ENCODE data around the gene LRCOL1. TPM values are rescaled to one million over a fixed set of nuclear protein-coding genes. Genes with fewer than 3 reads are reported as not detected.

LRCOL1 gene
- total RNA-seq, 1 donor, result not detected

GRCh38 chr12:132629330-132629729 is 18.9 kb upstream of the LRCOL1 start:
- no peak for TF ChIP-seq CTCF (IDR thresholded peaks at IDR 0.05; ENCODE audit: insufficient read depth, low read length)
- DNase-seq (ENCODE audit: low read depth), result no peak
- no peak overlapping the region for H3K4me3 ChIP-seq (ENCODE audit: low read depth, low read length)

- no peak overlapping the region for H3K4me3 ChIP-seq (ENCODE audit: low read depth, low read length)
- TF ChIP-seq CTCF (IDR thresholded peaks at IDR 0.05; ENCODE audit: insufficient read depth, low read length), result no peak
- no peak for DNase-seq (ENCODE audit: low read depth)
Observed at GRCh38 chr12:132625731-132626430, 15.5 kb upstream of the LRCOL1 start.

- TF ChIP-seq CTCF (IDR thresholded peaks at IDR 0.05; ENCODE audit: insufficient read depth, low read length), result no peak
- no peak overlapping the region for H3K4me3 ChIP-seq (ENCODE audit: low read depth, low read length)
- no peak for DNase-seq (ENCODE audit: low read depth)
Observed at GRCh38 chr12:132624910-132625630, 14.7 kb upstream of the LRCOL1 start.

- TF ChIP-seq CTCF (IDR thresholded peaks at IDR 0.05; ENCODE audit: insufficient read depth, low read length), result no peak
- H3K4me3 ChIP-seq (ENCODE audit: low read depth, low read length), result no peak overlapping the region
- DNase-seq (ENCODE audit: low read depth), result no peak
Observed at GRCh38 chr12:132624186-132624855, 13.9 kb upstream of the LRCOL1 start.

- TF ChIP-seq CTCF (IDR thresholded peaks at IDR 0.05; ENCODE audit: insufficient read depth, low read length), result no peak
- DNase-seq (ENCODE audit: low read depth), result no peak
- H3K4me3 ChIP-seq (ENCODE audit: low read depth, low read length), result no peak overlapping the region
Observed at GRCh38 chr12:132623072-132623869, 12.9 kb upstream of the LRCOL1 start.

- TF ChIP-seq CTCF (IDR thresholded peaks at IDR 0.05; ENCODE audit: insufficient read depth, low read length), result no peak
- no peak overlapping the region for H3K4me3 ChIP-seq (ENCODE audit: low read depth, low read length)
- peak; percentile 78 for DNase-seq (ENCODE audit: low read depth)
Observed at GRCh38 chr12:132622437-132623071, 12.2 kb upstream of the LRCOL1 start.

All from fibroblast of the aortic adventitia (primary cell).